ENCODE data around the gene ATP6V1E1.

- no peak for TF ChIP-seq CTCF (IDR thresholded peaks at IDR 0.05; ENCODE audit: borderline replicate concordance, extremely low read depth, low read length, poor library complexity, severe bottlenecking)
- TF ChIP-seq EZH2 (IDR thresholded peaks at IDR 0.05; ENCODE audit: borderline replicate concordance, low read depth, low read length, severe bottlenecking), result no peak
Measured at GRCh38 chr22:17664414-17665055, 36.0 kb upstream of the ATP6V1E1 start.
